NCI-H1092 treated with DMSO at 0.1 percent for 48 hours (cell line): ENCODE measurements around the gene ASGR1.
"Not testable (repeated sequence)": the region's sequence is repeated elsewhere in the genome, so short reads cannot be mapped to it uniquely, and the experiment has no call there.

Experiments used
- DNase-seq: peaks from one replicate; lab custom pipeline; 2025; lab: John Stamatoyannopoulos, UW

ASGR1 gene

DNA sequence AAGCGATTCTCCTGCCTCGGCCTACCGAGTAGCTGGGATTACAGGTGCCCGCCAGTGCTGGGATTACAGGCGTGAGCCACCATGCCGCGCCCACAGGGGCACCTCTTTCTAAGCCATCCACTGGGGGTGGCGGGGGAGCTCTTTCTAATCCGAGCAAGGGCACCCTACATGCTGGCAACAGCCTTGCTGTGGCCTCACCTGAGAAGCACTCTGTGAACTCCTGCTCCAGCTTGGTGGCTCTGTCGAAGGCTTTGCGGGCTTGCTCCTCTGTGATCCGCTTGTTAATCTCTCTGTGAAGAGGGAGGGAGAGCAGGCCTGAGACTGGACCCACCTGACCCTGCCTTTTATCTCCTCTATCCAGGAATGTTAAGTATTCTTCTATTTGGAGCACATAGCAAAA lies 11.9 kb upstream of the ASGR1 start:
- DNase-seq, result no peak

DNA sequence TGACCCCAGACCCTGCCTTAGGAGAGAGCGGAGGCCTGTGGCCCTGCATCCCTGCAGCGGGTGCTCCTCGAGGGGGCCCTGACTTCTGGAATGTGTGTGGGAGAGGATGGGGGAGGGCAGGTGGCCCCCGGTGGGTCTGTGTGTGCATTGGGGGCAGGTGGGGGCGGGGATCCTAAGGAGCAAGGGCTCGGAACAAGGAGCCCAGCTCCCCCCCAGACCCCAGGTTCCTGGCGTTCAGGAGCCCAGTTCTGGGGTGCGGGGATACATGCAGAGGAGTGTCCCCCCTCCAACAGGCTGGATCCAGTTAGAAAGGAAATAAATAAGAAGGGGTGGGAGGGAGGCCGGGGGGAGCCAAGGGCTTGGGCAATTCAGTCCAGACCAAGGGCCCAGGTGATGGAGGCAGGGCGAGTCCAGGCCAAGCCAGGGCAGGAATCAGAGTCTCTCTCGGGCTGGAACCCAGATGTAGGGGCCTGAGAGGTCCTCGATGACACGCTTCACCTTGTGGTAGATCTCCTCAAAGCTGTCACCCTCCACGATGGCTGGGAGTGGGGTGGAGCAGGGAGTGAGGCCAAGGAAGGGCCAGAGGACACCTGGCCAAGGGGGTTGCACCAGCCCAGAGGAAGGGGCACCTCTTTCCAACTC lies 11.2 kb upstream of the ASGR1 start:
- no peak for DNase-seq

DNA sequence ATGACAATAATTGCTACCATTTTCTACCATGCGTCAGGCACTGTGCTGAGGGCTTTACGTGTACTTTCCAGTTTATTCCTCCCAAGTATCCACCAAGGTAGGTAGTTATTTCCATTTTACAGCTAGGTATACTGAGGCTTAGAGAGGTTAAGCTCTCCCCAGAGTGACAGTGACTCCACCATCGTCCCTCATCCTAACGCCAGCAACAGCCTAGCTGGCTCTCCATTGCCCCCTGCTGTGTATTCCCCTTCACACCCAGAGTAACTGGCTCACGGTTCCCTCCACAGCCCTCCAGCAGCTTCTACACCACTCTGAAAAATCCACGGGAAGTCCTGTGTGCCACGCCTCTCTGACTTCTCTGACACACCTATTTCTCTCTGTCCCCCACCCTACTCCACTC lies 7.1 kb upstream of the ASGR1 start:
- no peak for DNase-seq

DNA sequence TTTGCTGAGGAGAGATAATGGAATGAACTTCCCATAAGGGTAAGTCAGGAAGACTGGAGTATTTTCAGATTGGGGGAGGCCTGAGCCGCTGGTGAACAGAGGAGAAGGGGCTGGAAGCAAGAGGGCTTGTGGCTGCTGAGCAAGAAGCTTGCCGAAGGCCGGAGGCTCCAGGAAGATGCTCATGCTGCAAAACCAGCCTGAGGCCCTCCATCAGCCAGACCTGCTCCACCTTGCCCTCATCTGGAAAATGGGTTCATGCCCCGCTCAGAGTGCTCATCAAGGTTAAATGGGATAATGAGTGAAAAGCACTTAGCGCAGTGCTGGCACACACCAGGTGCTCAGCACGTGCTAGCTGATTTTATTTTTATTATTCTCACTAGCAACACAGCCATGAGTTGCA lies 5.5 kb upstream of the ASGR1 start:
- DNase-seq, result no peak

DNA sequence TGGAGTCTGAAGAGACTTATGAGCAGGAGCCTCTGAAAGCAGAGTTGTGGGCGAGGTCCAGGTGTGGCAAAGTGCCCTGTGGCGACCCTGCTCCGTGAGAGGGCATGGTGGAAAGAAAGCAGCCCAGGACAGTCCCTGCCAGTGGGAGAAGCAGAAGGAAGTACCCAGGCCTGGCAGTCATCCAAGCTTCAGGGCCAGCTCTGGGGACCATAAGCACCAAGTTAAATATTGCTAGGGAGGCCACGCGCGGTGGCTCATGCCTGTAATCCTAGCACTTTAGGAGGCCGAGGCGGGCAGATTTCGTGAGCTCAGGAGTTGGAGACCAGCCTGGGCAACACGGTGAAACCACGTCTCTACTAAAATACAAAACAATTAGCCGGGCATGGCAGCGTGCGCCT lies 4.9 kb upstream of the ASGR1 start:
- peak; percentile 16 for DNase-seq

DNA sequence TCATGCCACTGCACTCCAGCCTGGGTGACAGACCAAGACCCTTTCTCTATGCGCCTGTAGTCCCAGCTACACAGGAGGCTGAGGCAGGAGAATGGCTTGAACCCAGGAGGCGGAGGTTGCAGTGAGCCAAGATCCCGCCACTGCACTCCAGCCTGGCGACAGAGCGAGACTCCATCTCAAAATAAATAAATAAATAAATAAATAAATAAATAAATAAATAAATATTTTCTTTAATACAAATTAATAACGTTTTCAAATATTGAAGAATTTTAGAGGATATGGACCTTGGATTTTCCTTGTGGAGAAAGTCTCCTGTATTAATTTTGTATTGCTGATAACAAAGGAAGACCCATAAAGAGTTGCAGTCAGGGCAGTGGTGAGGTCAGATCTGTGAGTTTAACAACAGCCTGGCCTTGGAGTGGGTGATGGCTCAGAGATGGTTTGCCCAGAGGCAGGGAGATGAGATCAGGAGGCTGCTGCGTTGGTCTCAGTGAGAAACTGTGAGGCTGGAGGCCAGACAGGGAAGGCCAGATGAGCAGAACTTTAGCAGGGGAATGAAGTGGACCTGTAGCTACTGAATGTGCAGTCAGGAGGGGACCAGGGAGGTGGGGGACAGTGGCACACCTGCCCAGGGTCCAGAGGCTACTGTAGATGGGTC lies 4.4 kb upstream of the ASGR1 start:
- no peak for DNase-seq

DNA sequence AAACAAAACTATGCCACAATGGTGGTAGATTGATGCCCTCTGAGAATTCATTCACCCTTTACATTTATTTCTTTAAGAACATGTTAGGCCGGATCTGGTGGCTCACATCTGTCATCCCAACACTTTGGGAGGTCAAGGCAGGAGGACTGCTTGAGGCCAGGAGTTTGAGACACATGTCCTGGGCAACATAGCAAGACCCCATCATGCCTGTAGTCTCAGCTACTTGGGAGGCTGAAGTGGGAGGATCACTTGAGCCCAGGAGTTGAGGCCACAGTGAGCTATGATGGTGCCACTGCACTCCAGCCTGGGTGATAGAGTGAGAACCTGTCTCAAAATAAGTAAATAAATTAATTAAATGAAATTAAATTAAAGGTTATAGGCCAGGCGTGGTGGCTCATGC lies 2.9 kb upstream of the ASGR1 start:
- not testable (repeated sequence) for DNase-seq

DNA sequence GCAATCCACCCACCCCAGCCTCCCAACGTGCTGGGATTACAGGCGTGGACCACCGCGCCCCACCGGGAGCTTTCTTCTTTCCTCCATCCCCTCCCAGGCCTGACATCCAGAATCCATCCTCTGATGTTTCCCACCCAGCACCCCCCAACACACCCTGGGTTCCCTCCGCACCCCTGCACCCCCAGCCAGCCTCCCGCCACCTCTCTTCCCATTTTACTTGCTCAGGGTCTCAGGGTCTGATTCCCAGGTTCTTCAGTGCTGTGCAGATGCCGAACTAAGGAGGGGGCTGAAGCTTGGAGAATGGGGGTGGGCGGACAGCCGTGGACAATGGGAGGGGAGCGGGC lies 225 bp downstream of the ASGR1 start:
- no peak for DNase-seq

DNA sequence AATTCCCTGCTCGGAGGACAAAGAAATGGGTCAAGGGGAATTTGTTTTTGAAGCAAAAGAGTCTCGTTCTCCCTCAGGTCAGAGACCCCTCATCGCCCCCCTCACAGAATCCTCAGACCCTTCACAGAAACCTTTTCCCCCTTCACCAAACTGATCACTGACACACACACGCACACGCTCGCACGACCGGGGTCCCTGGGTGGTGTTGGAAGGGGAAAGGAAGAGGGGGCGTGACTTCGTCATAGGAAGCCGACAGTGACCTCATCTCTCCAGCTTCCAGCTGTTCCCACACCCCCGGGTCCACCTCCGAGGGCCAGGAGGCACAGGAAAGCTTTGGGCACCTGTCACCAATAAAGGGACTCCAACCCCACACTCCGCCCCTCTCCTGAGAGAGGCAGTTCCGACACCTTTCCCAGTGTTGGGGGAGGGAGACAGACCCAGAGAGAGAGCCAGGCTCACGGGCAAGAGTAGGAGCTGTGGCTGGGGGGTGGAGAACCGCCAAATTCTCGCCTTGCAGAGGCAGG lies 1.2 kb downstream of the ASGR1 start:
- DNase-seq, result no peak

DNA sequence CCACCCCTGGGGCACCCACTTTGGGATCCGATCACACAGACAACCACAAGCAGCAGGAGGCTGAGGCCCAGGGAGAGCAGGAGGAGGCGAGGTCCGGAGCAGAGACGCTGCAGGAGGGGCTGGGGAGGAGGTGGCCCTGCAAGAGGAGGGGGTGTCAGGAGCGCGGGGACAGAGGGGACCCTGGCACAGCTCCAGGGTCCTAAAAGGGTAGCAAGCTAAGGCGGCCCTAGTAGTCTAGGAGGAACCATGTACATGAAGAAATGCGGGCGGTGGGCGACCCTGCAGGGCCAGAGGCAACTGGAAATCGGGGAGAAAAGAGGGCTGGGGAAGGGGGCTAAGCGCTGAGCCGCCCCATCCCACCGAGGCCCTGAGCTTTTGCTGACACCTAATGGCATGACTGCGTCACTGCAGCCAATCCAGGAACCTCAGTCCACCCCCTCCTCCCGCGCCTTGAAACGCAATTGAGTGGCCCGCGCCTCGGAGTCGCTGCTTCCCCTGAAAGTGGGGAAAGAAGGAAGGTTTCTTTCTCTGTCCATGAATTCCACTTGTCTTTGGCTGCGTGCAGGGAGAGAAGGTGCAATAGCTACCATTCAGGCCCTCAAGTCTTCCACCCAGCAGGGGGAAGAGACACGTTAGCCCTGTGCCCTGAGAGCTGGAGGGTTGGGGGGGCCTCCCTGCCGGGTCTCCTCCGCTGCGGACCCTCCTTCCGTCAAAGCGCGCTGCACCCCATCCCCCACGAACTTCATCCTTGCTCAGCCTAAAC lies 1.8 kb downstream of the ASGR1 start:
- peak; percentile 51 for DNase-seq

DNA sequence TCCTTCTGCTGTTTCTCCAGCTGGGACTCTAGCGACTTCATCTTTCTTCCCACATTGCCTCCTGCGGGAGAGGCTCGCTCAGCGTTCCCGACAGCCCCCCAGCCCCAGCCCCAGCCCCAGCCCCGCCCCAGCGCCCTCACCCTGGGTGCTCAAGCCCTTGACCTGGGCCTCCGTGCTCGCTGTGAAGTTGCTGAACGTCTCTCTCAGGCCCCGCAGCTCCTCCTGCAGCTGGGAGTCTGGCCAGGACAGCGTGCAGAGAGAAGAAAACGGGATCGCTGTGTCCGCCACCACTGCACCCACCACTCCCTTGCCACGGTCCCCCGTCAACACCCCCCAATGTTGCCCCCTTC lies 2.4 kb downstream of the ASGR1 start:
- DNase-seq, result no peak

DNA sequence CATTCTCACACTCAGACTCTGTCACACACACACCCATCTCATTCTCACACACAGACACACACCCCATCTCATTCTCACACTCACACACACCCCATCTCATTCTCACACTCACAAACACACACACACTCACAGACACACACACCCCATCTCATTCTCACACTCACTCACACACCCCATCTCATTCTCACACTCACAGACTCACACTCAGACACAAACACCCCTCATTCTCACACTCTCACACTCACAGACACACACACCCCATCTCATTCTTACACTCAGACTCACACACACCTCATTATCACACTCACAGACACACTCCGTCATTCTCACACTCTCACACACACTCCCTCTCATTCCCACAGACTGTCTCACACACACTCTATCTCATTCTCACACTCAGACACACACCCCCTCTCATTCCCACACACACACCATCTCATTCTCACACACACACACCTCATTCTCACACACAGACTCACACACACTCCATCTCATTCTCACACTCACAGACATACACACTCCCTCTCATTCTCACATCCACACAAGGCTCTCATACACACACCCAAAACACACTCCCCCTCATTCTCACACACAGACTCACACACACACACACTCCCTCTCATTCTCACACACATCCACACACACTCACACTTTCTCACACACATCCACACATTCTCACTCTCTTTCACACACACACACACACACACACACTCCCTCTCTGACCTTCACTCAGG lies 2.9 kb downstream of the ASGR1 start:
- no peak for DNase-seq

DNA sequence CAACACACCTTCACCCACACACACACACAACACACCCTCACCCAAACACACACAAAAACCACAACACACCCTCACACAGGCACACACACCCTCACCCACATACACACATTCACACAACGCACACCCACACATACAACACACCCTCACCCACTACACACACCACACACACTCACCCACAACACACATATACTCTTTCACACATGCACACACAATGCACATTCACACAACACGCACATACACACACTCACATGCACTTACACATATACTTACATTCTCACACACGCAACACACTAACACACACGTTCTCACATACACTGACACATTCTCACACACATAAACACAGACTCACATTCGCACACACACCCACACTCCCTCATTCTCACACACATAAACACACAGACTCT lies 3.8 kb downstream of the ASGR1 start:
- DNase-seq, result no peak

DNA sequence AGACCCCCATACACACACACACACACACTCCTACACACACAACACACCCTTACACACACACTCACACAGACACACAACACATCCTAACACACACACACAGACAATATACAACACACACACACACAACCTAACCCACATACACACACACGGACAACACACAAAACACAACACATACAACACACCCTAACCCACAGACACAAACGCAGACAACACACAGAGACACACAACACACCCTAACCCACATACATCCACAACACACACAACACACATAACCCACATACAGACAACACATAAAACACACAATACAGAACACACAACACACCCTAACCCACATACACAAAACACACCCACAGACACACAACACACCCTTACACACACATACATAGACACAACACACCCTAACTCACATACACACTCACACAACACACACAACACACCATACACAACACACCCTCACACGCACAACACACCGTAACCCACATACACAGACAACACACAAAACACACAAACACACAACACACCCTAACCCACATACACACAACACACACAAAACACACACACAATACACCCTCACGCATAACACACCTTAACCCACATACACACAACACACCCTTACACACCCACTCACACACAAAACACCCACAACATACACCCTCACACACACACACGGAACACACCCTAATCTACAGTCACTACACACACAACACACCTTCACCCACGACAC lies 4.4 kb downstream of the ASGR1 start:
- no peak for DNase-seq

DNA sequence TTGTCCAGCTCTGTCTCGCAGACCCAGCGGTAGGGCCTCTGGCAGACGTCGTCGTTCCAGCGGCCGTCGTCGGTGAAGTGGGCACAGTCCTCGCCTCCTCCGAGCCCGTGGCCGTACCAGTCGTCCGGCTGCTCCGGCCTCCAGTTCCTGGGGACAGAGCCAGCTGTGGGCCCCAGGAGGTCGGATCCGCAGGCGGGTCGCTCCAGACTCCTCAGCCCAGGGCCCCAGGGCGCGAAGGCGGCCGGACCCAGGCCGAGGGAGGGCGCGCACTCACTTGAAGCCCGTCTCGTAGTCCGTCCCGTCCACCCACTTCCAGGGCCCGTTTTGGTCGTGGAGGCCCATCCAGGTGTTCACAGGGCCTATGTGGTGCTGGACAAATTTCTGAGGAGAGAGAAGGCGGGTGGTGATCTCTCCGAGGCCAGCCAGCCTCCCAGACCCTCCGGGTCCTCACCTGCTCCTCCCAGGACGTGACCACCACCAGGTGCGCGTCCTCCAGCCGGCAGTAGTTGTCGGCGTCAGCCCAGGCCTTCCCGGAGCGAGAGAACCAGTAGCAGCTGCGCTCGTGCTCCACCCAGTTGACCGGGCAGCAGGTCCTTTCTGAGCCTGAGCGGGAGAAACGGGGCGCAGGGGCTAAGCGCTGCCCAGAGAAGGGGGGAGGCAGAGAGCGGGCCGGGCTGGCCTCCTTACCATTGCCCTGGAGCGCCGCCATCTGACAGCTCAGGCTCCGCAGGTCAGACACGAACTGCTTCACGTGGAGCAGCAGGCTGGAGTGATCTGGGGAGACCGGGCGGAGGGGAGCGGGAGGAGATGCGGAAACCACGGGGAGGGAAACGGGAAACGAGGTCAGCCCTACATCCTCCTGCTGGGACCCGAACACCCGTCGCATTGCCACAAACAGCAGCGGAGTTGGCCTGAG lies 5.2 kb downstream of the ASGR1 start:
- peak; percentile 5 for DNase-seq

DNA sequence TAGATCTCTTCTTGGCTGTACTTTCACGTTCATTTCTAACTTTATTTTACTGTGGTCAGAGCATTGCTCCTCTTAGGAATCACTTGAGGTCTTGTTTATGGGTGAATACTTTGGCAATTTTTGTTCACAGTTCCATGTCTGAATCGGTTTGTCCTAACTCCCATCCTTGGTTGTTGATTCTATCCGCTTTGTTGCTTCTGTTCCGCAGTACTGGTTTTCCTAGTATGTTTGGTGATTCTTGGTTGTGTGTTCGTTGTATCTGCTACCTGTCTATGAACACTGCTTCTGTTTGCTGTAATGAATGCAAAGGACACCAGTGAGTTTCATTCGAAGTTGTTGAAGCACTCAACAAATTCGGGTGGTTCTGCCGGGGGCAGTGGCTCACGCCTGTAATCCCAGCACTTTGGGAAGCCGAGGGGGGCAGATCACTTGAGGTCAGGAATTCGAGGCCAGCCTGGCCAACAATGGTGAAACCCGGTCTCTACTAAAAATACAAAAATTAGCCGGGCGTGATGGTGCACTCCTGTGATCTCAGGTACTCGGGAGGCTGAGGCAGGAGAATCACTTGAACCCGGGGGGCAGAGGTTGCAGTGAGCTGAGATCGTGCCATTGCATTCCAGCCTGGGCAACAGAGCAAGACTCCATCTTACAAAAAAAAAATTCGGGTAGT lies 6.5 kb downstream of the ASGR1 start:
- not testable (repeated sequence) for DNase-seq

DNA sequence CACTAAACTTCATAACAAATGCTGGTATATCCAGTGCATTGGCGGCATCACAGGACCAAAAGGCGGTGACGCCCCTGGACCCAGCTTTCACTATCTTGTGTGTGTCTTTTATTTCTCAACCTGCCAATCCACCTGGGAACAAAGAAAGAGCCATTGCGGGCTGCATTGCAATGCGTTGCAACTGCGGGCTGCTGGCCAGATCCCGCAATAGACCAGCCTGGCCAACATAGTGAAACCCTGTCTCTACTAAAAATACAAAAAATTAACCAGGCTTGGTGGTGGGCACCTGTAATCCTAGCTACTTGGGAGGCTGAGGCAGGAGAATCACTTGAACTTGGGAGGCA lies 9.6 kb downstream of the ASGR1 start:
- not testable (repeated sequence) for DNase-seq

DNA sequence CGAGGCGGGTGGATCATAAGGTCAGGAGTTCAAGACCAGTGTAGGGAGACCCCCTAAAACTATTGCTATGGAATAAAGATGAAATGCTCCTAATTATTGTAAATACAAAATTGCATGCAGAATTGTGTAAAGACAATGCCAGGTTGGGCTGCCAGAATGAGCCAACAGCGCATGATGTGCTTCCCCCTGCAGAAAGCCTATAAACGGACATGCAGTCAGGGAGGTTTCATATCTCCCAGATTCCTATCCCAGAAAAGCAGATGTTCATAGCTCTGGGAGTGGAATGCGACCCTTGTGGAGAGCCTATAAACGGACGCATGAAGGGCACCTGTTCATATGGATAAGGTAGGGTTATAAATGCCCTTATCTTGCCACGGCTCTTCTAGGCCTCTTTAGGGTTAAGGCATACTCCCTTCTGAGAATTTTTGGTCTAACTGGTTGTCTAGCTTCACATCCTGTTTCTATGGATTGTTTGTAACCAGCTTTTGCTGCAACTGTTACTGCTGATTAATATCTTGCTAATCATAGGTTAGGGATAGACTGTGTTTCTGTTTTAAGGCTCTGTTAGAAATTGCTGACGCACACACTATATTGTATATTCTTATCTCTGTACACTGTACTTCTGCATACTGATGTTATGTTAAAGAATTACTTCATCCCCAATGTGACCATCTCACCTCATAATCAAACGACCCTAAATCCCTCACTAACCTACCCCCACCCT lies 10.2 kb downstream of the ASGR1 start:
- not testable (repeated sequence) for DNase-seq

DNA sequence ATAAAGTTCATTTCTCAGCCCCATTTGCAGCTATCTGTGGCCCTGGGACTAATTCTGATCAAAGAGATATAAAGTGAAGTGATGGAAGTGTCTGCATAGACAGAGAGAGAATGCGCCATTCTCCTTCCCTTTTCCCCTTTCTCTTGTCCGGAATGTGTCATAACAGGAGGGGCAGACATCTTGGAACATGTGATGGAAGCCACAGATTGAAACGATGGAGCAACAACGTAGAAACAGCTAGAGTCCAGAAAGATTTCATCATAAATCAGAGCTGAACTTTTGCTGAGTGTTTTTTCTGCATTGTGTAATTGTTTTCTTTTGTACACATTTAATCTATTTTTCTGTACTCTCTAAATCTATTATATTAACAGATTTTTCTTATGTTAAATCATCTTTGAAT lies 11.3 kb downstream of the ASGR1 start:
- DNase-seq, result no peak

DNA sequence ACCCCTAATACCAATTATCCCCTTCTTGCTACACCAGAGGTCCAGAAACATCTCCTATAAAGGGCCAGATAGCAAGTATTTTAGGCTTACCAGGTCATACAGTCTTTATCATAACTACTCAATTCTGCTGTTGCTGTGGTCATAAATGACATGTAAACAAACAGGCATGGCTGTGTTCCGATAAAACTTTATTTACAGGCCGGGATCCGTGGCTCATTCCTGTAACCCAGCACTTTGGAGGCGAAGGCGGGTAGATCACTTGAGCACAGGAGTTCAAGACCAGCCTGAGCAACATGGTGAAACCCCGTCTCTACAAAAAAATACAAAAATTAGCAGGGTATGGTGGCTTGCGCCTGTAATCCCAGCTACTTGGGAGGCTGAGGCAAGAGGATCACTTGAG lies 12.3 kb downstream of the ASGR1 start:
- no peak for DNase-seq
